Measurements from ENCODE around the gene POLN.

Gene POLN

GRCh38 chr4:2251795-2252529 lies 10.0 kb upstream of the POLN start:
- no peak for ATAC-seq (ENCODE audit: low read depth)
- H3K4me3 ChIP-seq (ENCODE audit: severe bottlenecking) = no peak overlapping the region
- no peaks in the 10 kb centered on the region for H3K27me3 ChIP-seq (ENCODE audit: insufficient read depth, poor library complexity, severe bottlenecking)
- H3K4me1 ChIP-seq (ENCODE audit: insufficient read depth, poor library complexity, severe bottlenecking) = peaks cover 3% of the 10 kb centered on the region
- H3K36me3 ChIP-seq (ENCODE audit: low read depth) = peaks cover 14% of the 10 kb centered on the region
- no peaks in the 10 kb centered on the region for H3K9me3 ChIP-seq (ENCODE audit: severe bottlenecking)
- no peak for TF ChIP-seq CTCF (IDR thresholded peaks at IDR 0.05; ENCODE audit: poor library complexity, severe bottlenecking)
- no peak overlapping the region for H3K27ac ChIP-seq (ENCODE audit: poor library complexity, severe bottlenecking)
- DNase-seq (ENCODE audit: low spot score) = no peak

GRCh38 chr4:2251073-2251794 lies 9.3 kb upstream of the POLN start:
- Histone ChIP-seq H3K27me3 (ENCODE audit: insufficient read depth, poor library complexity, severe bottlenecking) (no peaks in the 10 kb centered on the region), H3K36me3 (ENCODE audit: low read depth) (peaks cover 14% of the 10 kb centered on the region), H3K4me1 (ENCODE audit: insufficient read depth, poor library complexity, severe bottlenecking) (no peaks in the 10 kb centered on the region), H3K4me3 (ENCODE audit: severe bottlenecking) (no peak overlapping the region), H3K27ac (ENCODE audit: poor library complexity, severe bottlenecking) (no peak overlapping the region), H3K9me3 (ENCODE audit: severe bottlenecking) (no peaks in the 10 kb centered on the region)
- no peak for DNase-seq (ENCODE audit: low spot score)
- TF ChIP-seq CTCF (IDR thresholded peaks at IDR 0.05; ENCODE audit: poor library complexity, severe bottlenecking) = no peak
- ATAC-seq (ENCODE audit: low read depth) = no peak

DNA sequence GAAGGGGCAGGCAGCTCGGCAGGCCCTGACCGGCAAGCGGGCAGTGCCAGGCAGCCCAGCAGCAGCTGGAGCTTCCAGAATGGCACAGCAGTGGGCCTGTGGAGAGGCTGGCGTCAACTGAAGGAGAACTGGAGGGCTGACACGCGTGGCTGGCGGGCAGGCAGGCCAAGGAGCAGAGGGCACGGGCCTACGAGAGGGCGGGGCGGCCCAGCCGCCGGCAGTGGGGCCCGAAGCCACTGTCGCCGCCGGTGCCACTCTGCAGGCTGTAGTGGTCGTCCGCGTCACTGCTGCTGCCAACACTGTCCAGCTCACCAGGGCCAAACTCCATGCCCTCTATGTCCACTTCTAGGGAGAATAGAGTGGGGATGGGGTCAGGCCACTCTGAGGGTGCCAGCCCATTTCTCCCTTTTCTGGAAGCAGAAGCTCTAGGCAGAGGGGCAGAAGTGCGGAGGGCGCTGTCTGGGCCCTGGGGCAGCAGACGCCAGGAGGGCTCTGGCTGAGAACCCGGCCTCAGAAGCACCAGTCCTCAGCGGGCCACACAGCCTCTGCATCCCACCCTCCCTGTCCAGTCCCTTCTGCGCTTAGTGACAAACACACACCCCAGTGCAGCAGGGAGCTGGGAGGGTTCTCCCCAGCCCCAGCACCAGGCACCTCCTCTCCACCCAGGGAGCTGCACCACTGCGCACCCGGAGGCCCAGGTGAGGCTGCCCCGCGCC lies 8.6 kb upstream of the POLN start:
- Histone ChIP-seq H3K27ac (ENCODE audit: poor library complexity, severe bottlenecking) (no peak overlapping the region), H3K36me3 (ENCODE audit: low read depth) (peaks cover 14% of the 10 kb centered on the region), H3K27me3 (ENCODE audit: insufficient read depth, poor library complexity, severe bottlenecking) (no peaks in the 10 kb centered on the region), H3K4me3 (ENCODE audit: severe bottlenecking) (no peak overlapping the region), H3K9me3 (ENCODE audit: severe bottlenecking) (no peaks in the 10 kb centered on the region), H3K4me1 (ENCODE audit: insufficient read depth, poor library complexity, severe bottlenecking) (no peaks in the 10 kb centered on the region)
- no peak for TF ChIP-seq CTCF (IDR thresholded peaks at IDR 0.05; ENCODE audit: poor library complexity, severe bottlenecking)
- no peak for DNase-seq (ENCODE audit: low spot score)
- no peak for ATAC-seq (ENCODE audit: low read depth)

DNA sequence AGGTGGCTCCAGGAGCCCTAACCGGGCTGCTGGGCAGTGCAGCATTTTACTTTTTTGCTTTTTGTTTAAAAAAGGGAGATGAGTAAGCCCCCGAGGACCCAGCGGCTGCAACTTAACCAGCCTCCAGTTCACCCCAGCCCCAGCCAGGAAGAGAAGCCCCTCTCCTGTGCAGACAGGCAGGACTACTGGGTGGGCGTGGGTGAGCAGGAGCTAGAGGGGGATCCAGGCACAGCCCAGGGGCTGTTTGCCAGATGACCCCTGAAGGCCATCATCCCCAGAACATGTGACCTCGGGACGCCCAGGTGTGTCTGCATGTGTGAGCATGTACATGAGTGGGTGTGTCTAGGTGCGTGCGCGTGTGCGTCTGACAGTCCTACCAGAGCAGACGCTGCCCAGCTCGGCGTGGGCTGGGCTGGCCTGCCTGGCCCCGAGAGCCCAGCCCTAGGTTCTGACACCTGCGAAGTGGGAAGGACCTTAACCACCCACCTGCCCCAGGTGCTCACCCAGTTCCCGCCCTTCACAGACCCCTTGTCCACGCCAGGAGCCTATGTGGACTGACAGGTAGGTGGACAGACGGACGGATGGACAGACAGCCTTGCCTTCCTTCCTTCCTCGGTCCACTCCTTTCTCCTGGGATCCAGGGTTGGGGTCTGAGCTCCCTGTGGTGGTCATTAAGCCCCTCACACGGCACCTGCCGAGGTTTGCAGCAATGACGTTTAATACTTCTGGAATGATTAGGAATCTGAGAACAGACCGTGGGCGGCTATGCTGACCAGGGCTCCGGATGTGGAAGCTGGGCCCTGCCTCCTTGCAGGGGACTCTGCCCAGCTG lies 7.8 kb upstream of the POLN start:
- no peak for ATAC-seq (ENCODE audit: low read depth)
- Histone ChIP-seq H3K4me1 (ENCODE audit: insufficient read depth, poor library complexity, severe bottlenecking) (no peaks in the 10 kb centered on the region), H3K27me3 (ENCODE audit: insufficient read depth, poor library complexity, severe bottlenecking) (no peaks in the 10 kb centered on the region), H3K9me3 (ENCODE audit: severe bottlenecking) (no peaks in the 10 kb centered on the region), H3K36me3 (ENCODE audit: low read depth) (peaks cover 11% of the 10 kb centered on the region), H3K27ac (ENCODE audit: poor library complexity, severe bottlenecking) (no peak overlapping the region), H3K4me3 (ENCODE audit: severe bottlenecking) (no peak overlapping the region)
- no peak for TF ChIP-seq CTCF (IDR thresholded peaks at IDR 0.05; ENCODE audit: poor library complexity, severe bottlenecking)
- peak; percentile 59 for DNase-seq (ENCODE audit: low spot score)
